D721Med (cell line): Measurements from ENCODE around the gene MTSS2.

Experiments
- DNase-seq: peaks from one replicate; pipeline ENCODE4 v3.0.0; 2011; ENCODE audit warnings: low spot score; ENCODE audit not compliant: insufficient read length
- FAIRE-seq: peaks from 2 replicates; lab custom pipeline; 2011; peaks lifted over from hg19 to GRCh38; lab: Jason Lieb, UNC
- TF ChIP-seq, protein P1 (sequence below): IDR thresholded peaks from 2 replicates; pipeline ENCODE4 v1.5.1; 2012; ENCODE audit warnings: mild to moderate bottlenecking, control low read depth; ENCODE audit not compliant: insufficient read depth; ENCODE audit errors: missing control alignments

MTSS2 gene

GRCh38 chr16:70694088-70694867 is 8.4 kb upstream of the MTSS2 start:
- no peak for DNase-seq
- no peak for FAIRE-seq

GRCh38 chr16:70692873-70693671 is 7.2 kb upstream of the MTSS2 start:
- FAIRE-seq (no peak), DNase-seq (no peak)
- TF ChIP-seq, protein P1, sequence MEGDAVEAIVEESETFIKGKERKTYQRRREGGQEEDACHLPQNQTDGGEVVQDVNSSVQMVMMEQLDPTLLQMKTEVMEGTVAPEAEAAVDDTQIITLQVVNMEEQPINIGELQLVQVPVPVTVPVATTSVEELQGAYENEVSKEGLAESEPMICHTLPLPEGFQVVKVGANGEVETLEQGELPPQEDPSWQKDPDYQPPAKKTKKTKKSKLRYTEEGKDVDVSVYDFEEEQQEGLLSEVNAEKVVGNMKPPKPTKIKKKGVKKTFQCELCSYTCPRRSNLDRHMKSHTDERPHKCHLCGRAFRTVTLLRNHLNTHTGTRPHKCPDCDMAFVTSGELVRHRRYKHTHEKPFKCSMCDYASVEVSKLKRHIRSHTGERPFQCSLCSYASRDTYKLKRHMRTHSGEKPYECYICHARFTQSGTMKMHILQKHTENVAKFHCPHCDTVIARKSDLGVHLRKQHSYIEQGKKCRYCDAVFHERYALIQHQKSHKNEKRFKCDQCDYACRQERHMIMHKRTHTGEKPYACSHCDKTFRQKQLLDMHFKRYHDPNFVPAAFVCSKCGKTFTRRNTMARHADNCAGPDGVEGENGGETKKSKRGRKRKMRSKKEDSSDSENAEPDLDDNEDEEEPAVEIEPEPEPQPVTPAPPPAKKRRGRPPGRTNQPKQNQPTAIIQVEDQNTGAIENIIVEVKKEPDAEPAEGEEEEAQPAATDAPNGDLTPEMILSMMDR, result no peak

More at GRCh38 chr16:70694088-70694867, 8.4 kb upstream of the MTSS2 start:
- TF ChIP-seq, protein P1, result no peak

GRCh38 chr16:70692130-70692872 is 6.4 kb upstream of the MTSS2 start:
- TF ChIP-seq, protein P1, result no peak
- FAIRE-seq (no peak), DNase-seq (no peak)

DNA sequence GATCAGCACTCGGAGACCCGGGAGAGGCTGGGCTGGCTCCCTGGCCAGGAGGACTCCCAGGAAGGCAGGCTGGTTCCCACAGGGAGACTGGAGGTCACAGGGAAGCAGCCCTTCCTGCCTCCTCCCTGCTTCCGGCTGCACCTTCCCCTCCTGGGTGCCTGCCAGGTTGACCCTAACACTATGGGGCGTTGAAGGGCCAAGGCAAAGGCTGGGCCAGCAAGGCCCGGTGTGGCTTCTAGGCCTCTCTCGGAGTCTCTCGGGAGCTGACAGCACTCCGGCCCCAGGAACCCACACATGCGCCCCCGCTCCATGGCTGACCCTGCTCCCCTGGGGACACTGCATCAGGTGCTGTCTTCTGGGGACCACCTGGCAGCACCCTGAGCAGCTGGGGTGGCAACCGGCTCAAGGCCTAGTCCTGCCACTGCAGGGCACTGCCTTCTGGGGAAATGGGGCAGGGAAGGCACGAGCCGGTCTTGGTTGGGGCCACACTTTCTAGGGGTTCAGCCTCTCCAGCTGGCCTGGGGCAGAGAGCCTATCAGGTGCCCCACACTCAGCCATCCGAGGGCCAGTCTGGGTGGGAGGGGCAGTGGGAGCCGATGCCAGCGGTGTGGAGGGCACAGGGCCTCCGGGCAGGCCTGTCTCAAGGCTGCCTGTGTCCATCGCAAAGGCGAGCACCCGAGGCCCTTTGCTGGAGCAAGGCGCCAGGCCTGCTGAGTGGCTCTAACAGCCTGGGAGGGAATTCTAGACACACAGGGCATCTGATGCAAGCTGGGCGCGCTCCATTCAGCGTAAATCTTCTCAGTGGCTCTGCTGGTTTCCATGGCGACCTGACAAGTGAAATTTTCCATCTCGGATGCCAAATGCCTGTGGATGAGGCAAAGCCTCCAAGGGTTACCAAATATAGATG is 5.6 kb upstream of the MTSS2 start:
- no peak for FAIRE-seq
- TF ChIP-seq, protein P1, result no peak
- no peak for DNase-seq

GRCh38 chr16:70689970-70690891 is 4.4 kb upstream of the MTSS2 start:
- DNase-seq (no peak), FAIRE-seq (no peak)
- TF ChIP-seq, protein P1, result no peak
